AG09309 (cell line): ENCODE data around the gene LRRIQ4.

ENCODE experiments used
- DNase-seq: peaks from one replicate; pipeline ENCODE4 v3.0.0-alpha.2; 2010; ENCODE audit warnings: low read depth
- H3K4me3 ChIP-seq: 2 replicates; pipeline ENCODE4 v1.5.1; 2011; ENCODE audit warnings: mild to moderate bottlenecking, low read depth, low read length, moderate library complexity; ENCODE audit not compliant: control insufficient read depth
- CTCF ChIP-seq: IDR thresholded peaks from 2 replicates; pipeline ENCODE4 v1.5.1; 2011; ENCODE audit warnings: mild to moderate bottlenecking, low read depth, low read length, inconsistent platforms; ENCODE audit not compliant: insufficient read depth, control insufficient read depth; ENCODE audit errors: missing control alignments

LRRIQ4 gene

GRCh38 chr3:169787120-169787519 is 25.6 kb upstream of the LRRIQ4 start:
- no peak overlapping the region for H3K4me3 ChIP-seq
- DNase-seq = no peak
- no peak for TF ChIP-seq CTCF

- no peak overlapping the region for H3K4me3 ChIP-seq
- TF ChIP-seq CTCF = no peak
- DNase-seq = no peak
Observed at GRCh38 chr3:169787791-169788190, 24.9 kb upstream of the LRRIQ4 start.

- no peak for DNase-seq
- TF ChIP-seq CTCF = no peak
- no peak overlapping the region for H3K4me3 ChIP-seq
Observed at GRCh38 chr3:169790219-169790618, 22.5 kb upstream of the LRRIQ4 start.

GRCh38 chr3:169790687-169791429 is 21.8 kb upstream of the LRRIQ4 start:
- no peak overlapping the region for H3K4me3 ChIP-seq
- DNase-seq = no peak
- TF ChIP-seq CTCF = no peak

- no peak for DNase-seq
- H3K4me3 ChIP-seq = no peak overlapping the region
- no peak for TF ChIP-seq CTCF
Observed at GRCh38 chr3:169792359-169792758, 20.3 kb upstream of the LRRIQ4 start.

- no peak for DNase-seq
- no peak for TF ChIP-seq CTCF
- H3K4me3 ChIP-seq = no peak overlapping the region
Observed at GRCh38 chr3:169804681-169805080, 8.0 kb upstream of the LRRIQ4 start.
